Lower leg skin (tissue), 4 donors: Measurements from ENCODE around the gene HOXB1. TPM values are rescaled to one million over a fixed set of nuclear protein-coding genes. Genes with fewer than 3 reads are reported as not detected.

Experiments used
- DNase-seq, 2 donors: peaks; one replicate each; pipeline ENCODE4 v3.0.0-alpha.2; 2019; ENCODE audit warnings: low spot score in 2 of 2
- H3K4me3 ChIP-seq: fragments of 200-600 bp; sonication (generic); 2 replicates; pipeline ENCODE4 v1.5.1; 2017; ENCODE audit warnings: mild to moderate bottlenecking, low read depth; ENCODE audit not compliant: poor library complexity, severe bottlenecking
- CTCF ChIP-seq, 3 donors: fragments of 450-650 bp; IDR thresholded peaks; one replicate each; pipeline ENCODE4 v1.5.1; 2016; ENCODE audit warnings: antibody characterized with exemption in 3 of 3, mild to moderate bottlenecking in 3 of 3, moderate library complexity in 2 of 3
- POLR2A ChIP-seq, 2 donors: fragments of 450-650 bp; IDR thresholded peaks; one replicate each; pipeline ENCODE4 v1.6.1; 2016 to 2017; ENCODE audit warnings: antibody characterized with exemption in 2 of 2, mild to moderate bottlenecking in 1 of 2, moderate library complexity in 1 of 2
- WGBS, 2 donors: methylation state at CpG; one replicate each; pipeline ENCODE4 v1.1.5; 2018; 5-methylcytosine and 5-hydroxymethylcytosine counted together
- intact Hi-C: fragments of 100-400 bp; cut with DNase I; formaldehyde crosslinking; loops from one replicate; pipeline ENCODE4 v1.15.0; 2023; ENCODE audit warnings: low total_unique reads
- total RNA-seq, 4 donors: library from RNA; depleted of rRNA; stranded (reverse); fragments of >200 nt; gene quantifications; one replicate each; pipeline ENCODE4 v1.1.0, GENCODE V29; 2016

Gene HOXB1
- total RNA-seq, 4 donors from 2014 or later = 0.19 to 0.52 TPM; not detected in 2

DNA sequence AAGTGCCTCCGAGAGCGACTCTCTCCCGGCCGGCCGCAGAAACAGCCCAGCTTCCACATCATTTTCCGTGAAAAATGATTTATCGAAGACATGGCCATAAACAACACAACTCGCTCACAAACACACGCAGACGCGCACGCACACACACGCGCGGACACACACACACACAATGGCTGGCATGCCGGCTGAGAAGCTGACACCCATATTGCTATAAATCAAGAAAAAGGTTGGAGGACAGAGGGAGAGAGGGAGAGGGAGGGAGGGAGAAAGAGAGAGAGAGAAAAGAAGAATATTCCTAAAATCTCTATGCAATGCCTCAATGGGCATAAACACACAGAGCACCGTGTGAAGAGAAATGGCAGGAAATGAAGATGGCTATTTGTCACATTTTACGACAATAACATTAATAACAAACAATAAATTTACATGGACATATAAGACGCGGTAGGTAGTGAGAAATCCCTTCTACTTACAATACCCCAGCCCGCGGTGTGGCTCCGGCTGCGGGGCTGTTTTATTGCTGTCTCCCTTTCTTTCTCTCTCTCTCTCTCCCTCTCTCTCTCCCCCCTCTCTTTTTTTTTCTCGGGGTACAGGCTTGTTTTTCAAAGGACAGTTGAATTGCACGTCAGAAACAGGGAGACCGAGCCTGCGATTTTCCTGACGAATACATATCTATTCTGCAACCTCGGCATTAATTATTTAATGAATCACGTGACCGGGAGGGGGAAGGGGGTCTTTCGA is 37.9 kb upstream of the HOXB1 start:
- intact Hi-C loops = no loop called here
- no peak for DNase-seq
- WGBS, 2 donors = 58 to 59% methylated on average over 33 of the region's 33 CpGs
- TF ChIP-seq CTCF (IDR thresholded peaks at IDR 0.05) (no peak), POLR2A (IDR thresholded peaks at IDR 0.05) (no peak)
- no peak overlapping the region for H3K4me3 ChIP-seq

- intact Hi-C loops = no loop called here
- 76 to 83% methylated on average over 2 of the region's 2 CpGs for WGBS, 2 donors
Measured at GRCh38 chr17:48567646-48568354, 37.0 kb upstream of the HOXB1 start.

DNA sequence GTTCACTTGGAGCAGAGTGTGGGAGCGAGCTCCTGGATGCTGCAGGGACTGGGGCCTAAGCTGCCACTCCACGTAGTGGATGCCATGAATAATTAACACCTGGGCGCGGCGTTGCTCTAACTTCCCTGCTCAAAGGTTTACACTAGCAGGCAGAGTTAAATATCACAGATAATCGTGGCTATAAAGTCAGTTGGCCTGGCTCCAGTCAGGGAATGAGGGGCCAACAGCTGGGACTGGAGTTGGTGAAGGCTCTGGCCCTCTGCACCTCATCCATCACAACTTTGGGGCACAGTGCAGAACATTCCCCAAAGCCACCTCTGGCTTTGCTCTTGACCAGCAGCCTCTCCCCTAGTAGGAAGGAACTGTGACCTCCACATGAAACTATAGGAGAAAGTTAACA is 36.4 kb upstream of the HOXB1 start:
- DNase-seq = no peak
- H3K4me3 ChIP-seq = no peak overlapping the region
- TF ChIP-seq CTCF (IDR thresholded peaks at IDR 0.05) = no peak
- TF ChIP-seq POLR2A (IDR thresholded peaks at IDR 0.05) = no peak
- WGBS, 2 donors = 51 to 56% methylated on average over 6 of the region's 6 CpGs
- intact Hi-C loops = no loop called here

More at GRCh38 chr17:48567646-48568354, 37.0 kb upstream of the HOXB1 start:
- no peak overlapping the region for H3K4me3 ChIP-seq
- TF ChIP-seq POLR2A (IDR thresholded peaks at IDR 0.05) (no peak), CTCF (IDR thresholded peaks at IDR 0.05) (no peak)
- no peak for DNase-seq

DNA sequence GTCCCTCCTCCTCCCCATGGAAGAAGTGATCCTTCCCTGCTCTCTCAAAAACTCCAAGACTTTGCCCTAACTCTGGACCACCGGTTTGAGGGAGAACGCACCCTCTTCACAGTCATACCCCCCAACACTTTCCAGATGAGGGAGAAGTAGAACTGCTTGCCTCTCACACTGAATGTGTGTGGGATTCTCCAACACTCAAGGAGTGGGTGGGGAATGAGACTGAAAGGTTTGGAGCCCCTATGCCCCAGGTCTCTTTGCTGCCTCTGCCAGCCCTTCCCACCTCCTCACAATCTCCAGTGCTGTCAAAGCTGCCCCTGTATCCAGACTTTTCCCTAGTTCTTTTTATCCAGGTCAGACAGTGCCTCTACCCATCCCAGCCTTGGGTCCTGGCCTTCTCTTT is 35.9 kb upstream of the HOXB1 start:
- intact Hi-C loops = no loop called here
- TF ChIP-seq CTCF (IDR thresholded peaks at IDR 0.05) (no peak), POLR2A (IDR thresholded peaks at IDR 0.05) (no peak)
- 44 to 50% methylated on average over 2 of the region's 2 CpGs for WGBS, 2 donors
- no peak overlapping the region for H3K4me3 ChIP-seq
- DNase-seq = no peak

GRCh38 chr17:48565925-48566710 is 35.3 kb upstream of the HOXB1 start:
- 78 to 92% methylated on average over 4 of the region's 4 CpGs for WGBS, 2 donors
- no peak for DNase-seq
- intact Hi-C loops = no loop called here

More at GRCh38 chr17:48565925-48566710, 35.3 kb upstream of the HOXB1 start:
- TF ChIP-seq POLR2A (IDR thresholded peaks at IDR 0.05) (no peak), CTCF (IDR thresholded peaks at IDR 0.05) (no peak)
- no peak overlapping the region for H3K4me3 ChIP-seq
